Measurements from ENCODE around the gene EVX2. TPM values are rescaled to one million over a fixed set of nuclear protein-coding genes. Genes with fewer than 3 reads are reported as not detected.

The EVX2 gene
- total RNA-seq, 1 experiment from 2014 or later: not detected

- TF ChIP-seq, protein P1, sequence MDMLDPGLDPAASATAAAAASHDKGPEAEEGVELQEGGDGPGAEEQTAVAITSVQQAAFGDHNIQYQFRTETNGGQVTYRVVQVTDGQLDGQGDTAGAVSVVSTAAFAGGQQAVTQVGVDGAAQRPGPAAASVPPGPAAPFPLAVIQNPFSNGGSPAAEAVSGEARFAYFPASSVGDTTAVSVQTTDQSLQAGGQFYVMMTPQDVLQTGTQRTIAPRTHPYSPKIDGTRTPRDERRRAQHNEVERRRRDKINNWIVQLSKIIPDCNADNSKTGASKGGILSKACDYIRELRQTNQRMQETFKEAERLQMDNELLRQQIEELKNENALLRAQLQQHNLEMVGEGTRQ (CRISPR knock-in tag; IDR thresholded peaks at IDR 0.05): 0 out of 2 replicates have a peak, but pooled peaks have one; percentile 6
- TF ChIP-seq FOXP1 (CRISPR knock-in tag; IDR thresholded peaks at IDR 0.05; ENCODE audit: borderline replicate concordance) (peak; percentile 65), MAX (CRISPR knock-in tag; IDR thresholded peaks at IDR 0.05) (peak; percentile 82), TP53 (CRISPR knock-in tag; IDR thresholded peaks at IDR 0.05) (0 out of 2 replicates have a peak, but pooled peaks have one; percentile 43), ELF4 (CRISPR knock-in tag; IDR thresholded peaks at IDR 0.05; ENCODE audit: low read depth) (no peak), ZNF425 (CRISPR knock-in tag; conservative IDR thresholded peaks at IDR 0.05) (no peak), JAZF1 (CRISPR knock-in tag; IDR thresholded peaks at IDR 0.05) (no peak), USF1 (CRISPR knock-in tag; IDR thresholded peaks at IDR 0.05) (0 out of 2 replicates have a peak, but pooled peaks have one; percentile 54)
- TF ChIP-seq, protein P2, sequence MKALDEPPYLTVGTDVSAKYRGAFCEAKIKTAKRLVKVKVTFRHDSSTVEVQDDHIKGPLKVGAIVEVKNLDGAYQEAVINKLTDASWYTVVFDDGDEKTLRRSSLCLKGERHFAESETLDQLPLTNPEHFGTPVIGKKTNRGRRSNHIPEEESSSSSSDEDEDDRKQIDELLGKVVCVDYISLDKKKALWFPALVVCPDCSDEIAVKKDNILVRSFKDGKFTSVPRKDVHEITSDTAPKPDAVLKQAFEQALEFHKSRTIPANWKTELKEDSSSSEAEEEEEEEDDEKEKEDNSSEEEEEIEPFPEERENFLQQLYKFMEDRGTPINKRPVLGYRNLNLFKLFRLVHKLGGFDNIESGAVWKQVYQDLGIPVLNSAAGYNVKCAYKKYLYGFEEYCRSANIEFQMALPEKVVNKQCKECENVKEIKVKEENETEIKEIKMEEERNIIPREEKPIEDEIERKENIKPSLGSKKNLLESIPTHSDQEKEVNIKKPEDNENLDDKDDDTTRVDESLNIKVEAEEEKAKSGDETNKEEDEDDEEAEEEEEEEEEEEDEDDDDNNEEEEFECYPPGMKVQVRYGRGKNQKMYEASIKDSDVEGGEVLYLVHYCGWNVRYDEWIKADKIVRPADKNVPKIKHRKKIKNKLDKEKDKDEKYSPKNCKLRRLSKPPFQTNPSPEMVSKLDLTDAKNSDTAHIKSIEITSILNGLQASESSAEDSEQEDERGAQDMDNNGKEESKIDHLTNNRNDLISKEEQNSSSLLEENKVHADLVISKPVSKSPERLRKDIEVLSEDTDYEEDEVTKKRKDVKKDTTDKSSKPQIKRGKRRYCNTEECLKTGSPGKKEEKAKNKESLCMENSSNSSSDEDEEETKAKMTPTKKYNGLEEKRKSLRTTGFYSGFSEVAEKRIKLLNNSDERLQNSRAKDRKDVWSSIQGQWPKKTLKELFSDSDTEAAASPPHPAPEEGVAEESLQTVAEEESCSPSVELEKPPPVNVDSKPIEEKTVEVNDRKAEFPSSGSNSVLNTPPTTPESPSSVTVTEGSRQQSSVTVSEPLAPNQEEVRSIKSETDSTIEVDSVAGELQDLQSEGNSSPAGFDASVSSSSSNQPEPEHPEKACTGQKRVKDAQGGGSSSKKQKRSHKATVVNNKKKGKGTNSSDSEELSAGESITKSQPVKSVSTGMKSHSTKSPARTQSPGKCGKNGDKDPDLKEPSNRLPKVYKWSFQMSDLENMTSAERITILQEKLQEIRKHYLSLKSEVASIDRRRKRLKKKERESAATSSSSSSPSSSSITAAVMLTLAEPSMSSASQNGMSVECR (CRISPR knock-in tag; IDR thresholded peaks at IDR 0.05; ENCODE audit: borderline replicate concordance): peak; percentile 46; the same call in 1 of the 2 replicates
- Mint-ChIP-seq H3K27me3 (ENCODE audit: low read depth) (peaks cover 96% of the 10 kb centered on the region), H3K27ac (no peak overlapping the region), H3K4me3 (peak overlapping the region; percentile 59), H3K9me3 (no peaks in the 10 kb centered on the region), H3K36me3 (peaks cover 9% of the 10 kb centered on the region), H3K4me1 (peaks cover 58% of the 10 kb centered on the region)
- DNase-seq (ENCODE audit: low spot score) (no peak), ATAC-seq (peak; percentile 1)
- CTCF ChIA-PET: interaction anchor here (0.5 to 1.2 kb wide), 3 partner anchors 14 to 1033 kb away, joined by 3 to 10 read pairs (median 5); no protein-coding TSS in a partner anchor
- POLR2A ChIA-PET: no interaction called here
Measured at GRCh38 chr2:176093145-176093897, 9.6 kb upstream of the EVX2 start.

- Mint-ChIP-seq H3K4me1 (peaks cover 57% of the 10 kb centered on the region), H3K36me3 (peaks cover 9% of the 10 kb centered on the region), H3K4me3 (peak within 1 kb of the TSS; percentile 61), H3K9me3 (no peaks in the 10 kb centered on the region), H3K27ac (no peak within 1 kb of the TSS), H3K27me3 (ENCODE audit: low read depth) (peaks cover 96% of the 10 kb centered on the region)
- ATAC-seq: peak; percentile 45
- CTCF ChIA-PET: interaction anchor here (0.5 to 1.2 kb wide), 3 partner anchors 13 to 1033 kb away, joined by 3 to 10 read pairs (median 5); no protein-coding TSS in a partner anchor
- POLR2A ChIA-PET: no interaction called here
- DNase-seq (ENCODE audit: low spot score): peak; percentile 76
- TF ChIP-seq ZNF425 (CRISPR knock-in tag; conservative IDR thresholded peaks at IDR 0.05) (no peak), MYBL2 (CRISPR knock-in tag; IDR thresholded peaks at IDR 0.05) (no peak), NFYB (CRISPR knock-in tag; conservative IDR thresholded peaks at IDR 0.05; ENCODE audit: low read depth) (peak; percentile 49; the same call in 1 of the 2 replicates), ZNF317 (CRISPR knock-in tag; IDR thresholded peaks at IDR 0.05; ENCODE audit: borderline replicate concordance, low read depth) (no peak), ZBTB21 (CRISPR knock-in tag; IDR thresholded peaks at IDR 0.05; ENCODE audit: borderline replicate concordance) (no peak), FOXJ3 (CRISPR knock-in tag; IDR thresholded peaks at IDR 0.05; ENCODE audit: borderline replicate concordance) (no peak), ZNF396 (CRISPR knock-in tag; IDR thresholded peaks at IDR 0.05; ENCODE audit: borderline replicate concordance) (no peak)
- TF ChIP-seq, protein P1 (CRISPR knock-in tag; IDR thresholded peaks at IDR 0.05): peak; percentile 85
- TF ChIP-seq, protein P3, sequence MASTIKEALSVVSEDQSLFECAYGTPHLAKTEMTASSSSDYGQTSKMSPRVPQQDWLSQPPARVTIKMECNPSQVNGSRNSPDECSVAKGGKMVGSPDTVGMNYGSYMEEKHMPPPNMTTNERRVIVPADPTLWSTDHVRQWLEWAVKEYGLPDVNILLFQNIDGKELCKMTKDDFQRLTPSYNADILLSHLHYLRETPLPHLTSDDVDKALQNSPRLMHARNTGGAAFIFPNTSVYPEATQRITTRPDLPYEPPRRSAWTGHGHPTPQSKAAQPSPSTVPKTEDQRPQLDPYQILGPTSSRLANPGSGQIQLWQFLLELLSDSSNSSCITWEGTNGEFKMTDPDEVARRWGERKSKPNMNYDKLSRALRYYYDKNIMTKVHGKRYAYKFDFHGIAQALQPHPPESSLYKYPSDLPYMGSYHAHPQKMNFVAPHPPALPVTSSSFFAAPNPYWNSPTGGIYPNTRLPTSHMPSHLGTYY (CRISPR knock-in tag; IDR thresholded peaks at IDR 0.05): no peak
Measured at GRCh38 chr2:176092270-176093144, 8.7 kb upstream of the EVX2 start, which contains the start of gene HOXD13. Gene HOXD13, plus strand, starts transcription at chr2:176092721. Its CDS starts 170 bp downstream, at chr2:176092891.

All from WTC11 (cell line).